ENCODE data around the gene HSPB9. TPM values are rescaled to one million over a fixed set of nuclear protein-coding genes. Genes with fewer than 3 reads are reported as not detected.

HSPB9 gene
- total and polyA plus RNA-seq, 9 donors = 0.15 to 0.95 (median 0.47) TPM; not detected in 1

DNA sequence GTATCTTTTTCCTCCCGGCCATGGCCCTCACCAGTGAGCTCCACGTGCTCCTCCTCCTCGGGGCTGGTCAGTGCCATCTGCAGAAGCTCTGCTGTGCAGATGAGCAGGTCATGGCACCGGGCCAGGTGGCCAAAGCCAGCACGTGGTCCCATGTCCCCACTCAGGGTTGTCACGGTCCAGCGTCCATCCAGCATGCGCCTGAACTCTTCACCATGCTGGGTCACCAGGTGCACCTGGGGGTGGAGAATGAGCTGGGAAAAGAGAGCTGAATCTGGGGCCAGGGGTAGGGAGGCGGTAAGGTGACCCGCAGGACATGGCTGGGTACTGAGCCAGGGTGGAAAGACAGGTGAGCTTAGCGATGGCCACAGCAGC lies 11.4 kb upstream of the HSPB9 start:
- peaks cover 10% of the 10 kb centered on the region for H3K4me1 ChIP-seq (ENCODE audit: insufficient read depth)
- intact Hi-C loops (cut with DNase I) = loop anchor here in 3 of 4 donors (5.0 to 10.0 kb wide), 4 partner anchors 39 to 146 kb away; partner anchors contain the start of gene CNP (in 1 of the 3)
- WGBS, 3 donors = 68 to 80% (median 71%) methylated on average over 11 of the region's 11 CpGs
- H3K9me3 ChIP-seq = no peaks in the 10 kb centered on the region
- no peaks in the 10 kb centered on the region for H3K36me3 ChIP-seq
- H3K4me3 ChIP-seq = no peak overlapping the region
- TF ChIP-seq POLR2A (IDR thresholded peaks at IDR 0.05) = no peak
- TF ChIP-seq EP300 (IDR thresholded peaks at IDR 0.05) = no peak
- no peak for TF ChIP-seq CTCF (IDR thresholded peaks at IDR 0.05)
- H3K27me3 ChIP-seq = no peaks in the 10 kb centered on the region
- H3K27ac ChIP-seq = peak overlapping the region; percentile 72 to 88
- peak in 1 of 5 donors; percentile 62 for DNase-seq

- intact Hi-C loops (cut with DNase I) = loop anchor here in 3 of 4 donors (5.0 to 10.0 kb wide), 4 partner anchors 40 to 147 kb away; partner anchors contain the start of gene CNP (in 1 of the 3)
- TF ChIP-seq EP300 (IDR thresholded peaks at IDR 0.05) = no peak
- no peak for TF ChIP-seq CTCF (IDR thresholded peaks at IDR 0.05)
- TF ChIP-seq POLR2A (IDR thresholded peaks at IDR 0.05) = no peak
- Histone ChIP-seq H3K4me1 (ENCODE audit: insufficient read depth) (peaks cover 10% of the 10 kb centered on the region), H3K36me3 (no peaks in the 10 kb centered on the region), H3K27me3 (no peaks in the 10 kb centered on the region), H3K4me3 (peak overlapping the region; percentile 55), H3K27ac (peak overlapping the region; percentile 72 to 88), H3K9me3 (no peaks in the 10 kb centered on the region)
- peak in 3 of 5 donors; percentile 51 to 58 (median 56) for DNase-seq
- 1 to 4% (median 2%) methylated on average over 12 of the region's 12 CpGs for WGBS, 3 donors
Measured at GRCh38 chr17:42111871-42112551, 10.6 kb upstream of the HSPB9 start.

- TF ChIP-seq CTCF (IDR thresholded peaks at IDR 0.05) (no peak), POLR2A (IDR thresholded peaks at IDR 0.05) (peak; percentile 70)
- peak within 1 kb of the TSS; percentile 55 for H3K4me3 ChIP-seq
- no peaks in the 10 kb centered on the region for H3K27me3 ChIP-seq
- H3K9me3 ChIP-seq = no peaks in the 10 kb centered on the region
- no peaks in the 10 kb centered on the region for H3K36me3 ChIP-seq
- peak; percentile 72 to 81 (median 78) for DNase-seq
- peaks cover 10% of the 10 kb centered on the region for H3K4me1 ChIP-seq (ENCODE audit: insufficient read depth)
- H3K27ac ChIP-seq = peak within 1 kb of the TSS; percentile 72 to 88
- intact Hi-C loops (cut with DNase I) = loop anchor here in 3 of 4 donors (5.0 to 10.0 kb wide), 4 partner anchors 40 to 148 kb away; partner anchors contain the start of gene CNP (in 1 of the 3)
- WGBS, 3 donors = 0 to 1% (median 1%) methylated on average over 10 of the region's 10 CpGs
Measured at GRCh38 chr17:42112552-42113176, 9.9 kb upstream of the HSPB9 start, which contains the start of gene DHX58. Gene DHX58, minus strand, starts transcription at chr17:42112714. Its CDS starts 822 bp downstream, at chr17:42111892.

DNA sequence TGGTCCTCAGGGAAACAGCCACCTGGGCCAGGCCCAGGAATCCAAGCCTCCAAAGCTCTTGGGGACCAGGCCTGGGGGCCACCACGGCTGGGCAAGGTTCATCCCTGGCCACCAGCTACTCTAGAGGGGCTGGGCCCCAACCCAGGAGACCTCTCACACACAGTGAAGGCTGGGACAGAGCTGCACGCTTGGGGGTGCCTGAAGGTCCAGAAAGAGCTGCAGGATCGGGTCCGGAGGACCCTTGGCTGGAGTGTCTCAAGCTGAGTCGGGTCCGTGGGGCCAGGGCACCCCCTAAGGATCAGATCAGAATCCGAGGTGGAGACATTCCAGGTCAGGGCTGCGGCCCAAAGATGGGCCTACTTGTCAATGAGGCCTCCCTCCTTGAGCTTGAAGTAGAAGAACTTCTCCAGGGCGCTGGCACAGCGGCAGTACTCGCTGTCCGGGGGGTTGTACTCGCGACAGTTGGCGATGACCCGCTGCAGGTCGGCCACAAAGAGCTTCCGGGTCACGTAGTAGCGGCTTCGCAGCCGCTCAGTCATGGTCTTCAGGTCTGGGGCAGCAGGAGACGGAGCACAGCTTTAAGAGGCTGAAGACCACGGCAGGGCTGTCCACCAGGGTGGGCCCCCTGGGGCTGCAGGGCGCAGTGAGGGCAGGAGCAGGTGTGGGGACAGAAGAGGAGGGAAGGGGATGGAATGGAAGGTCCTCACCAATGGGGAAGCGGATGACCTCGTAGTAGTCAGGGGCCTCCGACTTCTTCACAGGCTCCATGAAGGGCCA lies 9.1 kb upstream of the HSPB9 start:
- H3K36me3 ChIP-seq = no peaks in the 10 kb centered on the region
- WGBS, 3 donors = 77 to 85% (median 79%) methylated on average over 27 to 28 of the region's 28 CpGs
- TF ChIP-seq POLR2A (IDR thresholded peaks at IDR 0.05) (no peak), EP300 (IDR thresholded peaks at IDR 0.05) (no peak)
- no peak overlapping the region for H3K4me3 ChIP-seq
- no peak for DNase-seq
- no peaks in the 10 kb centered on the region for H3K27me3 ChIP-seq
- peaks cover 10% of the 10 kb centered on the region for H3K4me1 ChIP-seq (ENCODE audit: insufficient read depth)
- peak overlapping the region; percentile 72 to 88 for H3K27ac ChIP-seq
- intact Hi-C loops (cut with DNase I) = loop anchor here in 3 of 4 donors (5.0 to 10.0 kb wide), 4 partner anchors 41 to 149 kb away; partner anchors contain the start of gene CNP (in 1 of the 3)
- no peaks in the 10 kb centered on the region for H3K9me3 ChIP-seq
